Endothelial cell of umbilical vein (primary cell): Measurements from ENCODE around the gene TCF25. TPM values are rescaled to one million over a fixed set of nuclear protein-coding genes. Genes with fewer than 3 reads are reported as not detected.

Experiments used
- BruUV-seq: library from RNA; stranded (reverse); fragments of 400-500 nt; replicated peaks from 2 replicates; lab custom pipeline; 2021; lab: Mats Ljungman, UMichigan
- CTCF ChIA-PET: fragments of 300-600, 350-600 bp; sonication (Branson Sonifier 250); formaldehyde crosslinking; loops from one replicate; lab custom pipeline; 2021; ENCODE audit warnings: antibody characterized with exemption, inconsistent platforms; lab: Charles Lee
- POLR2A ChIA-PET: fragments of 300-600, 350-600 bp; sonication (Branson Sonifier 250); formaldehyde crosslinking; loops from one replicate; lab custom pipeline; 2021; ENCODE audit warnings: antibody characterized with exemption, inconsistent platforms; lab: Charles Lee
- DNase-seq: peaks from one replicate; pipeline ENCODE4 v3.0.0-alpha.2; 2011; ENCODE audit warnings: low read depth, low spot score
- FAIRE-seq: peaks from 2 replicates; lab custom pipeline; 2011; peaks lifted over from hg19 to GRCh38; lab: Jason Lieb, UNC
- H2AFZ ChIP-seq: 2 replicates; pipeline ENCODE4 v1.6.0; 2012; ENCODE audit warnings: low read depth, low read length, control low read depth, inconsistent platforms
- H3K27ac ChIP-seq: 2 replicates; pipeline ENCODE4 v1.5.1; 2011; ENCODE audit warnings: low read depth, mild to moderate bottlenecking, control low read depth, low read length, moderate library complexity; ENCODE audit not compliant: insufficient read depth
- H3K27me3 ChIP-seq, 2 experiments: 2 replicates each; pipeline versions ENCODE4 v1.6.0 to v1.6.1; 2011; ENCODE audit warnings: low read length in 2 of 2, mixed read lengths in 1 of 2; ENCODE audit not compliant: control insufficient read depth in 2 of 2, insufficient read depth in 2 of 2
- H3K36me3 ChIP-seq, 2 experiments: 2 replicates in 1 of 2; 3 replicates in 1 of 2; pipeline ENCODE4 v1.5.1; 2011; ENCODE audit warnings: low read length in 2 of 2, mild to moderate bottlenecking in 1 of 2, moderate library complexity in 1 of 2; ENCODE audit not compliant: control insufficient read depth in 2 of 2, insufficient read depth in 2 of 2; ENCODE audit errors: extremely low read depth in 1 of 2
- H3K4me1 ChIP-seq: 3 replicates; pipeline ENCODE4 v1.5.1; 2011; ENCODE audit warnings: mild to moderate bottlenecking, low read length; ENCODE audit not compliant: control insufficient read depth, insufficient read depth; ENCODE audit errors: extremely low read depth
- H3K4me2 ChIP-seq: 2 replicates; pipeline ENCODE4 v1.6.1; 2011; ENCODE audit warnings: low read length, control low read depth, mixed read lengths; ENCODE audit not compliant: insufficient read depth
- H3K4me3 ChIP-seq, 3 experiments: fragments of 200-600 bp in 1 of 3; sonication (generic), shearing (Covaris generic) in 1 of 3; replicated peaks in 1 of 3; 2 replicates each; pipeline ENCODE4 v1.5.1; 2011 to 2016; ENCODE audit warnings: control low read depth in 3 of 3, low read length in 3 of 3, mild to moderate bottlenecking in 2 of 3, inconsistent platforms in 1 of 3, low read depth in 1 of 3, moderate library complexity in 1 of 3; ENCODE audit not compliant: insufficient read depth in 1 of 3
- H3K79me2 ChIP-seq: 2 replicates; pipeline ENCODE4 v1.6.0; 2012; ENCODE audit warnings: low read length, inconsistent platforms; ENCODE audit not compliant: control insufficient read depth, insufficient read depth
- H3K9ac ChIP-seq: replicated peaks from 2 replicates; pipeline ENCODE3; 2011; ENCODE audit warnings: low read length, control low read depth; ENCODE audit not compliant: insufficient read depth; ENCODE audit errors: extremely low read depth
- H3K9me1 ChIP-seq: replicated peaks from 3 replicates; pipeline ENCODE4 v1.6.0; 2011; ENCODE audit warnings: mild to moderate bottlenecking, low read length; ENCODE audit not compliant: control insufficient read depth, insufficient read depth; ENCODE audit errors: extremely low read depth
- H3K9me3 ChIP-seq: replicated peaks from 2 replicates; pipeline ENCODE4 v1.5.1; 2012; ENCODE audit warnings: low read length, inconsistent platforms; ENCODE audit not compliant: control insufficient read depth, insufficient read depth
- H4K20me1 ChIP-seq: replicated peaks from 2 replicates; pipeline ENCODE3; 2011; ENCODE audit warnings: mild to moderate bottlenecking, low read length; ENCODE audit not compliant: control insufficient read depth, insufficient read depth; ENCODE audit errors: extremely low read depth
- EZH2 ChIP-seq: IDR thresholded peaks from 2 replicates; pipeline ENCODE4 v1.6.1; 2012; ENCODE audit warnings: borderline replicate concordance, low read depth, mild to moderate bottlenecking, moderate library complexity, low read length, inconsistent platforms; ENCODE audit not compliant: severe bottlenecking
- FOS ChIP-seq: IDR thresholded peaks from 2 replicates; pipeline ENCODE4 v1.6.1; 2011; ENCODE audit warnings: mild to moderate bottlenecking, low read length, moderate library complexity, borderline replicate concordance; ENCODE audit not compliant: insufficient read depth
- GATA2 ChIP-seq: IDR thresholded peaks from 2 replicates; pipeline ENCODE4 v1.7.0; 2011; ENCODE audit warnings: low read depth, mild to moderate bottlenecking, moderate library complexity, mixed read lengths, low read length; ENCODE audit not compliant: insufficient read length, insufficient read depth
- JUN ChIP-seq: IDR thresholded peaks from 2 replicates; pipeline ENCODE4 v1.6.1; 2011; ENCODE audit warnings: borderline replicate concordance, low read depth; ENCODE audit not compliant: insufficient read length, insufficient read depth
- MYC ChIP-seq: IDR thresholded peaks from one replicate; pipeline ENCODE4 v1.6.1; 2011; ENCODE audit warnings: mild to moderate bottlenecking, low read depth, low read length
- POLR2A ChIP-seq: IDR thresholded peaks from 2 replicates; pipeline ENCODE4 v1.6.1; 2012; ENCODE audit warnings: low read depth, mild to moderate bottlenecking, control low read depth, low read length
- POLR2AphosphoS5 ChIP-seq: IDR thresholded peaks from 2 replicates; pipeline ENCODE4 v1.6.1; 2012; ENCODE audit warnings: low read depth, mild to moderate bottlenecking, control low read depth, low read length, moderate library complexity; ENCODE audit not compliant: insufficient read depth
- dilution Hi-C: fragments of 300-500 bp; cut with MboI; formaldehyde crosslinking; loops from one replicate; pipeline ENCODE4 v1.15.0; 2019; ENCODE audit warnings: low sequenced_read_pairs; ENCODE audit not compliant: extremely low pct_ligation_motif_present
- intact Hi-C: fragments of 100-400 bp; cut with micrococcal nuclease; formaldehyde crosslinking; loops from one replicate; pipeline ENCODE4 v1.10.0; 2022
- polyA plus RNA-seq, 4 experiments: library from polyadenylated mRNA; depleted of rRNA in 3 of 4; stranded (reverse) in 3 of 4; unstranded in 1 of 4; fragments of >200 nt; gene quantifications; 2 replicates each; pipeline versions ENCODE4 v1.2.1 to v1.2.3, GENCODE V29; 2011 to 2012; ENCODE audit warnings: missing spikeins in 1 of 4
- total RNA-seq: library from RNA; stranded (reverse); gene quantifications from 2 replicates; pipeline ENCODE4 v1.2.3, GENCODE V29; 2021
- TF ChIP-seq, protein P1 (sequence below), 2 donors: IDR thresholded peaks; 1 replicate in 1 of 2; 2 replicates in 1 of 2; pipeline ENCODE4 v1.5.1; 2011; ENCODE audit warnings: low read length in 2 of 2, mild to moderate bottlenecking in 2 of 2, moderate library complexity in 2 of 2, control low read depth in 1 of 2, inconsistent platforms in 1 of 2, low read depth in 1 of 2; ENCODE audit not compliant: insufficient read depth in 1 of 2; ENCODE audit errors: extremely low read depth in 1 of 2
- TF ChIP-seq, protein P2 (sequence below): IDR thresholded peaks from 2 replicates; pipeline ENCODE4 v1.6.1; 2011; ENCODE audit not compliant: insufficient read depth, insufficient read length

The TCF25 gene
- total and polyA plus RNA-seq, 2 donors (not counting 3 experiments of a cell fraction or from before 2014, with no cell fraction given) = 193 to 234 TPM

DNA sequence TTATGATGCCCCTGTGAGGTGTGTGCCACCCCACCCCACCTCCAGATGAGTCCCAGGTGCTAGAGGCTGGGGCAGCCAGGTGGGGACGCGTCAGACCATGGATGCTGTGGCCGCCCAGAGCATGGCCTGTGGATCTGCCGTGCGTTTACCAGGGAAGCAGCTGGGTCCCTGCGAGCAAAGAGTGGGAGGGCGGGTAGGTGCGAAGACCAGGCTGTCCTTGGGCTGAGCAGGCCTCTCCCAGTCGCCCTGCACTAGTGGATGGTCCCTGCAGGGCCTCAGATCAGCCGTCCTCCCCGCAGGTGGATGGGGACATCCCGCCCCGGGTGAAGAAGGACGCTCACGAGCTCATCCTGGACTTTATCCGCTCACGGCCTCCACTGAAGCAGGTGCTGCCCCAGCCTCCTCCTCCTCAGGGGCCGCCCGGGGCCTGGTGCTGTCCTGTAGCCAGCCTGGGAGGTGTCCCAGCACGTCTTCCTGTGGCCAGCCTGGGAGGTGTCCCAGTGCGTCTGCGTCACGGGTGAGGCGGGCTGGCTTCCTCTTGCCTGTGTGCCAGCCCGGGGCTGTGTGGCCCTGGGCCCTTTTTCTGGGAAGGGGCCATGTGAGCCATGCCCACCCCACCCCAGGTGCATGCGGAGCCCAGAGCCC is 18.0 kb upstream of the TCF25 start:
- Histone ChIP-seq H3K36me3 (no peaks in the 10 kb centered on the region), H3K79me2 (no peaks in the 10 kb centered on the region), H3K9me3 (no peaks in the 10 kb centered on the region), H3K4me2 (no peak overlapping the region), H3K4me1 (no peaks in the 10 kb centered on the region), H4K20me1 (no peaks in the 10 kb centered on the region), H3K27me3 (no peaks in the 10 kb centered on the region), H2AFZ (no peak overlapping the region), H3K9ac (no peak overlapping the region), H3K9me1 (no peaks in the 10 kb centered on the region), H3K27ac (no peak overlapping the region), H3K4me3 (no peak overlapping the region)
- no peak for DNase-seq
- no TSS peak for BruUV-seq
- intact Hi-C loops (no loop called here), dilution Hi-C loops (no loop called here)
- TF ChIP-seq MYC = no peak
- no peak for FAIRE-seq
- ChIA-PET POLR2A (no interaction called here), CTCF (no interaction called here)

DNA sequence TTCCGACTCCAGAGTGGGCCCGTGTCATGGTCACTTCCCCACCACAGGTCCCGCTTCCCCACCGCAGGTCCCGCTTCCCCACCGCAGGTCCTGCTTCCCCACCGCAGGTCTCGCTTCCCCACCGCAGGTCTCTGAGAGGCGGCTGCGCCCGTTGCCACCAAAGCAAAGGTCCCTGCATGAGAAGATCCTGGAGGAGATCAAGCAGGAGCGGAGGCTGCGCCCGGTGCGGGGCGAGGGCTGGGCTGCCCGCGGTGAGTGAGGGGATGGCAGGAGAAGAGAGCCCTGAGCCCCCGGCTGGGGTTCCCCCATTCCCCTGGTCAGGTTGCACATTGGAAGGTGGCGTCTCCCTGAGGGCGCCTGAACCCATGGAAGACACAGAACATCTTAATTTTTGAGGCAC is 17.4 kb upstream of the TCF25 start:
- no peaks in the 10 kb centered on the region for H3K36me3 ChIP-seq
- H2AFZ ChIP-seq = no peak overlapping the region
- no peaks in the 10 kb centered on the region for H3K9me3 ChIP-seq
- TF ChIP-seq, protein P1, sequence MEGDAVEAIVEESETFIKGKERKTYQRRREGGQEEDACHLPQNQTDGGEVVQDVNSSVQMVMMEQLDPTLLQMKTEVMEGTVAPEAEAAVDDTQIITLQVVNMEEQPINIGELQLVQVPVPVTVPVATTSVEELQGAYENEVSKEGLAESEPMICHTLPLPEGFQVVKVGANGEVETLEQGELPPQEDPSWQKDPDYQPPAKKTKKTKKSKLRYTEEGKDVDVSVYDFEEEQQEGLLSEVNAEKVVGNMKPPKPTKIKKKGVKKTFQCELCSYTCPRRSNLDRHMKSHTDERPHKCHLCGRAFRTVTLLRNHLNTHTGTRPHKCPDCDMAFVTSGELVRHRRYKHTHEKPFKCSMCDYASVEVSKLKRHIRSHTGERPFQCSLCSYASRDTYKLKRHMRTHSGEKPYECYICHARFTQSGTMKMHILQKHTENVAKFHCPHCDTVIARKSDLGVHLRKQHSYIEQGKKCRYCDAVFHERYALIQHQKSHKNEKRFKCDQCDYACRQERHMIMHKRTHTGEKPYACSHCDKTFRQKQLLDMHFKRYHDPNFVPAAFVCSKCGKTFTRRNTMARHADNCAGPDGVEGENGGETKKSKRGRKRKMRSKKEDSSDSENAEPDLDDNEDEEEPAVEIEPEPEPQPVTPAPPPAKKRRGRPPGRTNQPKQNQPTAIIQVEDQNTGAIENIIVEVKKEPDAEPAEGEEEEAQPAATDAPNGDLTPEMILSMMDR (IDR thresholded peaks at IDR 0.05; ENCODE audit: extremely low read depth in 1 of 2, insufficient read depth in 1 of 2, low read depth in 1 of 2, low read length in 2 of 2) = no peak
- no peak for TF ChIP-seq POLR2AphosphoS5
- TF ChIP-seq JUN = no peak
- TF ChIP-seq EZH2 = no peak
- TF ChIP-seq GATA2 = no peak
- TF ChIP-seq, protein P2, sequence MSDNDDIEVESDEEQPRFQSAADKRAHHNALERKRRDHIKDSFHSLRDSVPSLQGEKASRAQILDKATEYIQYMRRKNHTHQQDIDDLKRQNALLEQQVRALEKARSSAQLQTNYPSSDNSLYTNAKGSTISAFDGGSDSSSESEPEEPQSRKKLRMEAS = no peak
- no peak for TF ChIP-seq FOS
- no peak for TF ChIP-seq MYC
- no peak for TF ChIP-seq POLR2A
- BruUV-seq = no TSS peak
- H3K27ac ChIP-seq = no peak overlapping the region
- no peaks in the 10 kb centered on the region for H3K27me3 ChIP-seq
- no peaks in the 10 kb centered on the region for H3K4me1 ChIP-seq
- intact Hi-C loops (no loop called here), dilution Hi-C loops (no loop called here)
- no peak for FAIRE-seq
- no peaks in the 10 kb centered on the region for H4K20me1 ChIP-seq
- ChIA-PET CTCF (no interaction called here), POLR2A (no interaction called here)
- no peak overlapping the region for H3K9ac ChIP-seq
- H3K4me3 ChIP-seq = no peak overlapping the region
- no peak overlapping the region for H3K4me2 ChIP-seq
- H3K9me1 ChIP-seq = no peaks in the 10 kb centered on the region
- H3K79me2 ChIP-seq = no peaks in the 10 kb centered on the region
- DNase-seq = no peak
